ENCODE results near the gene AFMID. TPM values are rescaled to one million over a fixed set of nuclear protein-coding genes. Genes with fewer than 3 reads are reported as not detected.

Gene AFMID, protein sequence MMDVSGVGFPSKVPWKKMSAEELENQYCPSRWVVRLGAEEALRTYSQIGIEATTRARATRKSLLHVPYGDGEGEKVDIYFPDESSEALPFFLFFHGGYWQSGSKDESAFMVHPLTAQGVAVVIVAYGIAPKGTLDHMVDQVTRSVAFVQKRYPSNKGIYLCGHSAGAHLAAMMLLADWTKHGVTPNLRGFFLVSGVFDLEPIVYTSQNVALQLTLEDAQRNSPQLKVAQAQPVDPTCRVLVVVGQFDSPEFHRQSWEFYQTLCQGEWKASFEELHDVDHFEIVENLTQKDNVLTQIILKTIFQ
- 29.8 TPM for polyA plus RNA-seq (2012; ENCODE audit: insufficient read length, low read depth)

DNA sequence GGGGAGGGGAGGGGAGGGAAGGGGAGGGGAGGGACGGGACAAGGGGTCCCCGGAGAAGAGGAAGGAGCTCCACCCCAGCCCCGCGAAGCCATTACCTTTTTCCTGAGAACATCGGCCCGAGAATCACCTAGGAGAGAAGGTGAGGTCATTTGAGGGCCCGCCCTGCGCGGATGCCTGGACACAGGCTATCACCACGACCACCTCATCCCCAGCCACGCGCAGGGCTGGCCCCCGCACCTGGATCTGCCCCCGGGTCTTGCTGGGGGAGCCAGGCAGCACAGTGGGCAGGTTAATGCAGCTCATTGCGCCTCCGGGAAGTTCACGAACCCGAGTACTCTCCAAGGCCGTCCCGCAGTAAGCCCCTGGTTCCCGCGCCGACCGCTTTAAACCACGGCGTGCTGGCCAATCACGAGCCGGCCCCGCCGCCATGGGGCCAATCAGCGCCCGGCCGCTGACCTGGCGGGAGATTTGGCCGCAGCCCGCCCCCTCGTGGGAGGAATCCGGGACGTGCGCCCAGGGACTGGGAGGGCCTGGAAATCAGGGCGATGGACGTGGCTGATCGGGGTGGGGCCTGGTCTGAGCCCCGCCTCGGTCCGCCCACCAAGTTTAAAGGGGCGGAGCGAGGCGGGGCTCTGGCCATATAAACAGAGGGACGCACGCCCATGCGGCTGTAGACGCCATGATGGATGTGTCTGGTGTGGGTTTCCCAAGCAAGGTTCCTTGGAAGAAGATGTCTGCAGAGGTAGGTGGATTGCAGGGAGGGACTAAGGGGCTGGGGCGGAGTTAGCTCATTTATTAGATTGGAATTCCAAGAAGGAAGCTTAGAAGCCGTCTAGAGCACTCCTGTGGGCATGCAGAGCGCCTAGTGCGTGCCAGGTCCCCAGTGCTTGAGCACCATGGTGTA, at the start of gene AFMID, which contains the start of gene TK1:
TSS of gene AFMID (plus strand) at position 671 of the 904 bp plus-strand sequence. CDS start at position 680, 9 bp downstream.
TSS of gene TK1 (minus strand) at position 361 of the 904 bp plus-strand sequence. CDS start at position 303, 58 bp downstream.
- TF ChIP-seq, protein P1, sequence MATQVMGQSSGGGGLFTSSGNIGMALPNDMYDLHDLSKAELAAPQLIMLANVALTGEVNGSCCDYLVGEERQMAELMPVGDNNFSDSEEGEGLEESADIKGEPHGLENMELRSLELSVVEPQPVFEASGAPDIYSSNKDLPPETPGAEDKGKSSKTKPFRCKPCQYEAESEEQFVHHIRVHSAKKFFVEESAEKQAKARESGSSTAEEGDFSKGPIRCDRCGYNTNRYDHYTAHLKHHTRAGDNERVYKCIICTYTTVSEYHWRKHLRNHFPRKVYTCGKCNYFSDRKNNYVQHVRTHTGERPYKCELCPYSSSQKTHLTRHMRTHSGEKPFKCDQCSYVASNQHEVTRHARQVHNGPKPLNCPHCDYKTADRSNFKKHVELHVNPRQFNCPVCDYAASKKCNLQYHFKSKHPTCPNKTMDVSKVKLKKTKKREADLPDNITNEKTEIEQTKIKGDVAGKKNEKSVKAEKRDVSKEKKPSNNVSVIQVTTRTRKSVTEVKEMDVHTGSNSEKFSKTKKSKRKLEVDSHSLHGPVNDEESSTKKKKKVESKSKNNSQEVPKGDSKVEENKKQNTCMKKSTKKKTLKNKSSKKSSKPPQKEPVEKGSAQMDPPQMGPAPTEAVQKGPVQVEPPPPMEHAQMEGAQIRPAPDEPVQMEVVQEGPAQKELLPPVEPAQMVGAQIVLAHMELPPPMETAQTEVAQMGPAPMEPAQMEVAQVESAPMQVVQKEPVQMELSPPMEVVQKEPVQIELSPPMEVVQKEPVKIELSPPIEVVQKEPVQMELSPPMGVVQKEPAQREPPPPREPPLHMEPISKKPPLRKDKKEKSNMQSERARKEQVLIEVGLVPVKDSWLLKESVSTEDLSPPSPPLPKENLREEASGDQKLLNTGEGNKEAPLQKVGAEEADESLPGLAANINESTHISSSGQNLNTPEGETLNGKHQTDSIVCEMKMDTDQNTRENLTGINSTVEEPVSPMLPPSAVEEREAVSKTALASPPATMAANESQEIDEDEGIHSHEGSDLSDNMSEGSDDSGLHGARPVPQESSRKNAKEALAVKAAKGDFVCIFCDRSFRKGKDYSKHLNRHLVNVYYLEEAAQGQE (IDR thresholded peaks at IDR 0.05; ENCODE audit: insufficient read depth in 1 of 2, low read depth in 2 of 2, low read length in 2 of 2) = no peak
- TF ChIP-seq TAF1 (IDR thresholded peaks at IDR 0.05; ENCODE audit: borderline replicate concordance, insufficient read depth, low read length) (peak; percentile 84; the same call in 1 of the 2 replicates), POLR2AphosphoS5 (IDR thresholded peaks at IDR 0.05; ENCODE audit: low read depth, low read length) (peak; percentile 97), SIN3A (IDR thresholded peaks at IDR 0.05; ENCODE audit: borderline replicate concordance, insufficient read depth, low read length) (peak; percentile 74; the same call in 1 of the 2 replicates)

- TF ChIP-seq SIN3A (IDR thresholded peaks at IDR 0.05; ENCODE audit: borderline replicate concordance, insufficient read depth, low read length) = no peak
- no peak for TF ChIP-seq TAF1 (IDR thresholded peaks at IDR 0.05; ENCODE audit: borderline replicate concordance, insufficient read depth, low read length)
- no peak for TF ChIP-seq FOXP2 (optimal IDR thresholded peaks at IDR 0.05; ENCODE audit: borderline replicate concordance, extremely low read depth, extremely low read length, insufficient read depth)
- TF ChIP-seq, protein P1 (IDR thresholded peaks at IDR 0.05; ENCODE audit: insufficient read depth in 1 of 2, low read depth in 2 of 2, low read length in 2 of 2) = no peak
- TF ChIP-seq POLR2AphosphoS5 (IDR thresholded peaks at IDR 0.05; ENCODE audit: low read depth, low read length) = no peak
Observed at GRCh38 chr17:78137392-78138203, 49.6 kb upstream of the AFMID start.

- no peak for TF ChIP-seq FOXP2 (optimal IDR thresholded peaks at IDR 0.05; ENCODE audit: borderline replicate concordance, extremely low read depth, extremely low read length, insufficient read depth)
- TF ChIP-seq TAF1 (IDR thresholded peaks at IDR 0.05; ENCODE audit: borderline replicate concordance, insufficient read depth, low read length) = no peak
- TF ChIP-seq POLR2AphosphoS5 (IDR thresholded peaks at IDR 0.05; ENCODE audit: low read depth, low read length) = no peak
- TF ChIP-seq, protein P1 (IDR thresholded peaks at IDR 0.05; ENCODE audit: insufficient read depth in 1 of 2, low read depth in 2 of 2, low read length in 2 of 2) = no peak
Observed at GRCh38 chr17:78138204-78139060, 48.7 kb upstream of the AFMID start.
